SIG-M5 treated with dmso at 0.1 percent for 504 hours (cell line): ENCODE results near the gene UBE2U.
"Not testable (repeated sequence)": the region's sequence is repeated elsewhere in the genome, so short reads cannot be mapped to it uniquely, and the experiment has no call there.

Source experiments
- DNase-seq: peaks from one replicate; lab custom pipeline; 2025; ENCODE audit not compliant: unreplicated experiment; lab: John Stamatoyannopoulos, UW

The UBE2U gene

GRCh38 chr1:64236541-64236954, 33.1 kb downstream of the UBE2U start:
- DNase-seq = no peak

GRCh38 chr1:64239519-64239918, 36.1 kb downstream of the UBE2U start:
- not testable (repeated sequence) for DNase-seq

GRCh38 chr1:64240206-64240605, 36.8 kb downstream of the UBE2U start:
- DNase-seq = no peak

GRCh38 chr1:64241069-64241468, 37.6 kb downstream of the UBE2U start:
- no peak for DNase-seq

GRCh38 chr1:64242895-64243756, 39.7 kb downstream of the UBE2U start:
- DNase-seq = no peak

- DNase-seq = no peak
Observed at GRCh38 chr1:64243757-64244080, 40.3 kb downstream of the UBE2U start.

- DNase-seq = peak; percentile 11
Observed at GRCh38 chr1:64245495-64245894, 42.1 kb downstream of the UBE2U start.

GRCh38 chr1:64246294-64246917, 43.0 kb downstream of the UBE2U start:
- DNase-seq = peak; percentile 50

GRCh38 chr1:64248065-64248464, 44.6 kb downstream of the UBE2U start:
- DNase-seq = no peak

GRCh38 chr1:64250472-64250871, 47.0 kb downstream of the UBE2U start:
- DNase-seq = not testable (repeated sequence)

- DNase-seq = no peak
Observed at GRCh38 chr1:64251971-64252370, 48.5 kb downstream of the UBE2U start.

- not testable (repeated sequence) for DNase-seq
Observed at GRCh38 chr1:64257233-64257632, 53.8 kb downstream of the UBE2U start.

- DNase-seq = not testable (repeated sequence)
Observed at GRCh38 chr1:64258444-64258843, 55.0 kb downstream of the UBE2U start.

- no peak for DNase-seq
Observed at GRCh38 chr1:64263335-64263734, 59.9 kb downstream of the UBE2U start.

GRCh38 chr1:64263856-64264255, 60.4 kb downstream of the UBE2U start:
- DNase-seq = no peak

GRCh38 chr1:64265141-64265540, 61.7 kb downstream of the UBE2U start:
- no peak for DNase-seq

- no peak for DNase-seq
Observed at GRCh38 chr1:64266991-64267390, 63.6 kb downstream of the UBE2U start.

- peak; percentile 47 for DNase-seq
Observed at GRCh38 chr1:64268653-64269557, 65.5 kb downstream of the UBE2U start.

GRCh38 chr1:64269558-64269884, 66.1 kb downstream of the UBE2U start:
- DNase-seq = no peak

GRCh38 chr1:64280001-64280400, 76.6 kb downstream of the UBE2U start:
- no peak for DNase-seq

GRCh38 chr1:64282351-64282750, 78.9 kb downstream of the UBE2U start:
- DNase-seq = peak; percentile 5

- no peak for DNase-seq
Observed at GRCh38 chr1:64287071-64287470, 83.6 kb downstream of the UBE2U start.
